Neuron (in vitro differentiated cells): ENCODE measurements around the gene LANCL2.
"Not testable (repeated sequence)": the region's sequence is repeated elsewhere in the genome, so short reads cannot be mapped to it uniquely, and the experiment has no call there.

ENCODE experiments used
- H2AFZ ChIP-seq: one replicate; pipeline ENCODE4 v1.6.1; 2013; ENCODE audit warnings: low read depth, mild to moderate bottlenecking, inconsistent platforms, low read length, moderate library complexity
- H3K27me3 ChIP-seq: one replicate; pipeline ENCODE4 v1.6.1; 2013; ENCODE audit warnings: low read length; ENCODE audit not compliant: insufficient read depth
- H3K36me3 ChIP-seq: one replicate; pipeline ENCODE4 v1.6.1; 2013; ENCODE audit warnings: low read length; ENCODE audit not compliant: insufficient read depth
- H3K4me1 ChIP-seq: one replicate; pipeline ENCODE4 v1.6.1; 2013; ENCODE audit warnings: low read length; ENCODE audit not compliant: insufficient read depth
- H3K4me3 ChIP-seq: 2 replicates; pipeline ENCODE4 v1.5.1; 2013; ENCODE audit warnings: mild to moderate bottlenecking, low read length, moderate library complexity
- H3K9me3 ChIP-seq: one replicate; pipeline ENCODE4 v1.6.1; 2013; ENCODE audit warnings: low read length

Gene LANCL2

DNA sequence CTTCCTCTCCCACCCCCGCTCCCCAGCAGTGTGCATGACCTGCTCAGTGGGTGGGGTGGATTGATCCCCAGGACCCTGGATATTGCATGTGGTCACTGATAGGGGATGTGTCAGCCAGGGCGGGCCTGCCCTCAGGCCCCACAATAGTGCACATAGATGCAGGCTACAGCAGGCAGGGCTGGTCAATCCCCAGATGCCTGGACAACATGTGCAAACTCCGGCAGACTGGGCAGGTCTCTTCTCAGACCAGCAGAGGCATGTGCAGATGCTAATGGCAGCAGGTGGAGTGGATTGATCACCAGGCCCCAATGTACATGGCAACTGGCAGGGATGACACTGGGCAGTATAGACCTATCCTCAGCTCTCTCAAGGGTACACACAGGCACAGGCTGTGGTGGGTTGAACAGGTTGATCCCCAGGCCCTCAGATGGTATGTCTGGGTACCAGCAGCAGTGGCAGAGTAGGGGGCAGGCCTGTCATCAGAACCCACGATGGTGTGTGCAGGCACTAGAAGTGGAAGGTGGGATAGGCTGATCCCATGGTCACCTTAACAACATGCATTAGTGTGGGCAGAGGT lies 98.6 kb downstream of the LANCL2 start:
- Histone ChIP-seq H2AFZ (no peak overlapping the region), H3K27me3 (no peaks in the 10 kb centered on the region), H3K4me3 (no peak overlapping the region), H3K36me3 (peaks cover 6% of the 10 kb centered on the region), H3K4me1 (no peaks in the 10 kb centered on the region), H3K9me3 (peaks cover 20% of the 10 kb centered on the region)

DNA sequence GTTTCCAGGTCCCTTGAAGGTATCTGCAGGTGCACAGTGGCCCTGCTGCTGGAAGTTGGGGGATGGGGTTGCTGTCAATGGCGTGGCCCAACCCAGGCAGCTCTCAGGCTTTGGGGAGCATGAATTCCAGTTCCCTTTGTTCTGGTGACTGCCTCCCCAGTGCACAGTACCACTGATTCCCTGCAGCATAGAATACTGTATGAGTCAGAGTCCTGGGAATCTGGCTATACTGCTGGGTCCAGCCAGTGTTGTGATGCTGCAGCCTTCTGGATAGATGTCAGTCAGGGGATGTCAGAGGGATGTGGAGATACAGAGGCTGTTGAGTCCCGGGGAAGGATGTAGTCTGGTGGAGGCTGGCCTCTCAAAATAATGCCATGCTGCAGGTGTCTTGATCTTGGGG lies 99.3 kb downstream of the LANCL2 start:
- Histone ChIP-seq H3K27me3 (no peaks in the 10 kb centered on the region), H3K36me3 (peaks cover 6% of the 10 kb centered on the region), H2AFZ (no peak overlapping the region), H3K9me3 (peaks cover 20% of the 10 kb centered on the region), H3K4me1 (peaks cover 2% of the 10 kb centered on the region), H3K4me3 (no peak overlapping the region)

DNA sequence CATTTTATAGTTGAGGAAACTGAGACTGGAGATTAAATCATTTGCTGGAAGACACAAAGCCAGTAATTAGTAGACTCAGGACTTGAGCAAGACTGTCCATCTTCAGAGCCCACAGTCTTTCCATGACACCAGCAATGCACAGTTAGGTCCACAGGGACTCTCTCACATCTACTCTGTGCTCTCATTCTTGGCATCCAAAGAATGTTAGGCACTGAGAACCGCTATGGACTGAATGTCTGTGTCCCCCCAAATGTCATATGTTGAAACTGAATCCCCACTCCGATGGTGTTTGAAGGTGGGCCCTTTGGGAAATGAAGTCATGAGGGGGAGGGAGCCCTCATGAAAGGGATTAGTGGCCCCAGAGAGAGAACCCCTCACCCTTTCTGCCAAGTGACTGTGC lies 100.6 kb downstream of the LANCL2 start:
- no peaks in the 10 kb centered on the region for H3K27me3 ChIP-seq
- peaks cover 20% of the 10 kb centered on the region for H3K9me3 ChIP-seq
- peaks cover 6% of the 10 kb centered on the region for H3K36me3 ChIP-seq
- H3K4me3 ChIP-seq: no peak overlapping the region
- H2AFZ ChIP-seq: no peak overlapping the region
- peaks cover 6% of the 10 kb centered on the region for H3K4me1 ChIP-seq

DNA sequence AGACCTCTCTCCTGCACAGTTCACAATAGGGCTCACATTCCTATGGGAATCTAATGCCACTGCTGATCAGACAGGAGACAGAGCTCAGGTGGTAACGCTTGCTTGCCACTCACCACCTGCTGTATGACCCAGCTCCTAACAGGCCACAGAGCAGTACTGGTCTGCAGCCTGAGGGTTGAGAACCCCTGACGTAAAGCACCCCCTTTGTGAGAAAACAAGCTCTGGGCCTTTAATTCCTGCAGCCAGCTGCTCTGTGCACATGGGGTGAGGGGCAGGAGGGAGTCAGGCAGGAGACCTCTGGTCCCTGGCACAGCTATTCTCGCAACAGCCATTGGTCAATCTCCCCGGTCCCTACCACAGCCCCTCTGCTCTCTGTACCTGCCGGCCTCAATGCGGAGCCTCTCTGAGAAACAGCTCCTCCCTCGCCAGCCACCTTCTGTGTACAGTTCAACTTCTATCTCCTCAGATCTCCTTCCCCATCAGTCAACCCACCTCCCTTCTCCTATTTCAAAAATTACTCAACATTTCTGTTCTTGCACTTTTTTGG lies 102.0 kb downstream of the LANCL2 start:
- Histone ChIP-seq H3K4me1 (peaks cover 6% of the 10 kb centered on the region), H3K27me3 (no peaks in the 10 kb centered on the region), H3K9me3 (peaks cover 20% of the 10 kb centered on the region), H2AFZ (no peak overlapping the region), H3K36me3 (peaks cover 6% of the 10 kb centered on the region), H3K4me3 (no peak overlapping the region)

GRCh38 chr7:55468495-55468894 lies 103.4 kb downstream of the LANCL2 start:
- no peak overlapping the region for H2AFZ ChIP-seq
- H3K36me3 ChIP-seq: peaks cover 6% of the 10 kb centered on the region
- no peaks in the 10 kb centered on the region for H3K27me3 ChIP-seq
- peaks cover 18% of the 10 kb centered on the region for H3K9me3 ChIP-seq
- peaks cover 6% of the 10 kb centered on the region for H3K4me1 ChIP-seq
- H3K4me3 ChIP-seq: no peak overlapping the region

DNA sequence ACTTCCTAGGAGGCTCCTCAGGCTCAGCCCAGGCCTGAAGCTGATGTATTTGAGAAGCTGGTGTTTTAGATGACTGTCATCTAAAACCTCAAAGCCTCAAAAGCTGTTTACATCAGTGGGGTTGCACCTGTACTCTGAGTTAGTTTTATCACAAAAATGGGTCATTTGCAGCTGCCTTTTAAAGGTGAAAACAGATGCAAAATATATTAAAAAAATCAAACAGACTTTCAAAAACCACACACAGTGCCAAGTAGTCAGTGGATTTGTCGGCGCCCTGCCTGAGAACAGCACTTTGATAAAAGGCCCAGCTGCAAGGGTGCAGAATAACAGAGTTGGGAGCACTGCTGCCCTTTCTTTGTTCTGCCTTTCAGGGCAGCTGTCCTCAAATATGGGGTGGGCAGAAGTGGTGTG lies 104.1 kb downstream of the LANCL2 start:
- Histone ChIP-seq H3K27me3 (no peaks in the 10 kb centered on the region), H3K9me3 (peaks cover 14% of the 10 kb centered on the region), H3K4me1 (peaks cover 6% of the 10 kb centered on the region), H3K4me3 (no peak overlapping the region), H3K36me3 (peaks cover 6% of the 10 kb centered on the region), H2AFZ (no peak overlapping the region)

- Histone ChIP-seq H3K4me1 (peaks cover 6% of the 10 kb centered on the region), H3K9me3 (peaks cover 14% of the 10 kb centered on the region), H3K4me3 (no peak overlapping the region), H3K36me3 (peaks cover 6% of the 10 kb centered on the region), H2AFZ (no peak overlapping the region), H3K27me3 (no peaks in the 10 kb centered on the region)
Measured at GRCh38 chr7:55469721-55470120, 104.6 kb downstream of the LANCL2 start.

DNA sequence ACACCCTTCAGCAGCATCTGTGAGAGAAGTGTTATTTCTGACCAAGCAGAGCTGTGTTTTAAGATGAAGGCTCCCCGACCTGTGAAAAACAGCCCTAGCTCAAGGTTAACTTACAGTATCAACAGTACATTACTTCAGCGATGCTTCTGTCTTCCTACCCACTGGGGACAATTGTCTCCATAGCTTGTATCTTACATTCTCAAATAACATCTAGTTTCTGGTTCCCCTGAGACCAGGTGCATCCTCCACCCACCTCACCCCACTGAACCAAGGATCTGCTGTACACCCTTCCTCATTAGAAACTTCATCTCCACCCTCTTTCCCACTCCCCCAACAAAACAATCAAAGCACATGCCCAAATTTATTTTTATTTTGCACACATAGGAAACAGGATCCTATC lies 105.1 kb downstream of the LANCL2 start:
- Histone ChIP-seq H3K4me1 (peaks cover 6% of the 10 kb centered on the region), H3K27me3 (no peaks in the 10 kb centered on the region), H2AFZ (no peak overlapping the region), H3K9me3 (peaks cover 14% of the 10 kb centered on the region), H3K36me3 (peaks cover 7% of the 10 kb centered on the region), H3K4me3 (no peak overlapping the region)

GRCh38 chr7:55471594-55471993 lies 106.5 kb downstream of the LANCL2 start:
- H3K4me3 ChIP-seq, H3K4me1 ChIP-seq, H2AFZ ChIP-seq, H3K36me3 ChIP-seq, H3K27me3 ChIP-seq: not testable (repeated sequence)
- peaks cover 14% of the 10 kb centered on the region for H3K9me3 ChIP-seq

DNA sequence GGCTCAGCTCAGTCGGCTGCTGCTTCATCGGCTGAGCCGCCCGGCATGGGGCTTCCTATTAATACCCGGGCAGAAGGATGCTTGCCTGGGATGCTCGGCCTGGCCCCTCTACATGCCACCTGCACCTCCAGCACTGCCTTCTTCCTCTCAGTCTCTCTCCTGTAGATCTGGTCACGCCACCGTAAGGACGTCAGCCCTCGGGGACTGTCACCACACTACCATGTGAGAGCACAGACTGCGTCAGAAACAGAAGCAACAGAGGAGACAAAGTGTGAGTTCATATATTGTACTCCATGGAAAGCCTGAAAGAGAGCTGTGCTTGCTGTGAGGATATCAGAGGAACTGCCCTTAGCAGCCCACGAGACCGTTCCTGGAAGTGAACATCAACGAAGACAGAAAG lies 107.3 kb downstream of the LANCL2 start:
- not testable (repeated sequence) for H2AFZ ChIP-seq, H3K36me3 ChIP-seq, H3K4me1 ChIP-seq, H3K9me3 ChIP-seq, H3K27me3 ChIP-seq, H3K4me3 ChIP-seq

- peaks cover 6% of the 10 kb centered on the region for H3K4me1 ChIP-seq
- H3K27me3 ChIP-seq: no peaks in the 10 kb centered on the region
- no peak overlapping the region for H2AFZ ChIP-seq
- peaks cover 4% of the 10 kb centered on the region for H3K9me3 ChIP-seq
- H3K36me3 ChIP-seq: peaks cover 7% of the 10 kb centered on the region
- H3K4me3 ChIP-seq: no peak overlapping the region
Measured at GRCh38 chr7:55472928-55473725, 108.0 kb downstream of the LANCL2 start.

- H2AFZ ChIP-seq: no peak overlapping the region
- no peaks in the 10 kb centered on the region for H3K27me3 ChIP-seq
- H3K36me3 ChIP-seq: peaks cover 7% of the 10 kb centered on the region
- peaks cover 6% of the 10 kb centered on the region for H3K4me1 ChIP-seq
- no peaks in the 10 kb centered on the region for H3K9me3 ChIP-seq
- no peak overlapping the region for H3K4me3 ChIP-seq
Measured at GRCh38 chr7:55473932-55474331, 108.8 kb downstream of the LANCL2 start.

DNA sequence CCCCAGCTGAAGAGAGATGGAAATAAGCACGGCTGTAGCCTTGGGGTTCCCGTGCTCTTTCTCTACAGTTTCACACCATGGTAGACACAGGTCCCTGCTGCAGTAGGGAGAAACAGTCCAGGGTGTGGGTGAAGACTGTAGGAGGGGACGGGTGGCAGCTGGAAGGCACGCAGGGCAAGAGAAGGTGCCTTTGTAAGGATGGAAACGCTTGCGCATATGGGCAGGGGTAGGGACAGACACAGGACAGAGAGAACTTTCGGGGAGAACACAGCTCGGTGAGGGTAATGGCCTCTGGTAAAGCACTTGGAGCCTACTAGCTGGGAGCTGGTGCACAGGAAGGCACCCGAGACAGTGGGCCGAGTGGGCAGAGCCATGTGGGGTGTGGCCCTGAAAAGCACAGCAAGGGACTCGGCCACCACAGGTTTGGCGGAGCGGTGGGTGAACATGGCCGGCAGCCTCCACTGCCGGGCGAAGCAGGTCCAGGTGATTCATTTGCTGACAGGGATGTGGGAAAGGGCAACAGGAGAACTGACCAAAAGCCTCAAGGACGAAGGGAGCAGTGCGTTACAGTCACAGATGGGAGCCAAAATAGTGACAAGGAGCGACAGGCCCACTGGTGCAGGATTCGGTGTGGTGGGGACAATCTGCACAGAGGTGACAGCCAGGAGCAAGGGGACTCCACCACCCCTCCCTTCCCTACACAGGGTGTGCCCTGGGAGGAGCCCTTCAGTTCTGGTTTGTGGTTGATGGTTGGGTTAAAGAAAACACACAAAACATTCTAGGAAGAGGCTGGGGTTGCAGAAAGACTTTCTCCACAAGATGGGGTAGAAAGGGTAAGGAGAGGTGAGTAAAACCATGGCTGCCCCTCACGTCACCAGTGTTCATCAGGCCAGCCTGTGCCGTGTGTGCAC lies 110.1 kb downstream of the LANCL2 start:
- H3K4me1 ChIP-seq: no peaks in the 10 kb centered on the region
- no peaks in the 10 kb centered on the region for H3K9me3 ChIP-seq
- no peaks in the 10 kb centered on the region for H3K27me3 ChIP-seq
- no peak overlapping the region for H3K4me3 ChIP-seq
- no peak overlapping the region for H2AFZ ChIP-seq
- H3K36me3 ChIP-seq: peaks cover 7% of the 10 kb centered on the region
